HG03139 (cell line): Measurements from ENCODE around the gene MAFB.

ENCODE experiments used
- ATAC-seq: cut with Tn5 transposase; IDR thresholded peaks from one replicate; pipeline ENCODE4 v1.9.1; 2021; ENCODE audit not compliant: unreplicated experiment

Gene MAFB

GRCh38 chr20:40635971-40636370 is 53.1 kb downstream of the MAFB start:
- no peak for ATAC-seq
